Astrocyte (in vitro differentiated cells and primary cell): ENCODE results near the gene WNT9A. TPM values are rescaled to one million over a fixed set of nuclear protein-coding genes. Genes with fewer than 3 reads are reported as not detected.

Source experiments
- DNase-seq: peaks from one replicate; pipeline ENCODE4 v3.0.0-alpha.2; 2010; ENCODE audit warnings: low read depth
- FAIRE-seq: peaks from 2 replicates; lab custom pipeline; 2011; peaks lifted over from hg19 to GRCh38; lab: Jason Lieb, UNC
- H2AFZ ChIP-seq: 2 replicates; pipeline ENCODE4 v1.6.0; 2012; ENCODE audit warnings: low read depth, low read length, inconsistent platforms
- H3K27ac ChIP-seq: 2 replicates; pipeline ENCODE4 v1.5.1; 2011; ENCODE audit warnings: low read depth, low read length, inconsistent platforms
- H3K27me3 ChIP-seq: 2 replicates; pipeline ENCODE4 v1.6.0; 2011; ENCODE audit warnings: low read length, inconsistent platforms; ENCODE audit not compliant: insufficient read depth
- H3K36me3 ChIP-seq: 2 replicates; pipeline ENCODE4 v1.5.1; 2011; ENCODE audit warnings: low read length, inconsistent platforms; ENCODE audit not compliant: insufficient read depth
- H3K4me1 ChIP-seq: 2 replicates; pipeline ENCODE4 v1.5.1; 2011; ENCODE audit warnings: low read length, inconsistent platforms; ENCODE audit not compliant: insufficient read depth
- H3K4me2 ChIP-seq: 2 replicates; pipeline ENCODE4 v1.6.0; 2012; ENCODE audit warnings: low read length, inconsistent platforms
- H3K4me3 ChIP-seq: 2 replicates; pipeline ENCODE4 v1.5.1; 2011; ENCODE audit warnings: low read depth, mild to moderate bottlenecking, low read length, inconsistent platforms; ENCODE audit not compliant: insufficient read depth
- H3K79me2 ChIP-seq: 2 replicates; pipeline ENCODE4 v1.6.0; 2012; ENCODE audit warnings: mild to moderate bottlenecking, low read length, inconsistent platforms; ENCODE audit not compliant: insufficient read depth
- H3K9ac ChIP-seq: 2 replicates; pipeline ENCODE4 v1.6.0; 2012; ENCODE audit warnings: mild to moderate bottlenecking, low read length, inconsistent platforms
- H3K9me3 ChIP-seq: 2 replicates; pipeline ENCODE4 v1.5.1; 2012; ENCODE audit warnings: low read depth, mild to moderate bottlenecking, low read length, inconsistent platforms; ENCODE audit not compliant: insufficient read depth
- H4K20me1 ChIP-seq: 2 replicates; pipeline ENCODE4 v1.6.0; 2012; ENCODE audit warnings: low read length, inconsistent platforms; ENCODE audit not compliant: insufficient read depth
- H3K27ac Mint-ChIP-seq: one replicate; pipeline ENCODE4 v1.8.0; 2021; ENCODE audit warnings: mild to moderate bottlenecking, mixed read lengths; ENCODE audit not compliant: unreplicated experiment
- H3K27me3 Mint-ChIP-seq: one replicate; pipeline ENCODE4 v1.8.0; 2021; ENCODE audit warnings: low read depth, mixed read lengths; ENCODE audit not compliant: unreplicated experiment
- H3K36me3 Mint-ChIP-seq: one replicate; pipeline ENCODE4 v1.8.0; 2021; ENCODE audit warnings: low read depth, mixed read lengths; ENCODE audit not compliant: unreplicated experiment
- H3K4me1 Mint-ChIP-seq: one replicate; pipeline ENCODE4 v1.8.0; 2021; ENCODE audit warnings: low read depth, mixed read lengths; ENCODE audit not compliant: unreplicated experiment
- H3K4me3 Mint-ChIP-seq: one replicate; pipeline ENCODE4 v1.8.0; 2021; ENCODE audit warnings: mild to moderate bottlenecking, moderate library complexity, mixed read lengths; ENCODE audit not compliant: unreplicated experiment
- H3K9me3 Mint-ChIP-seq: one replicate; pipeline ENCODE4 v1.8.0; 2021; ENCODE audit warnings: mild to moderate bottlenecking, mixed read lengths; ENCODE audit not compliant: unreplicated experiment
- EZH2 ChIP-seq: IDR thresholded peaks from 2 replicates; pipeline ENCODE4 v1.6.1; 2012; ENCODE audit warnings: mild to moderate bottlenecking, low read length, inconsistent platforms; ENCODE audit not compliant: insufficient read depth
- total RNA-seq: library from RNA; stranded (reverse); gene quantifications from 2 replicates; pipeline ENCODE4 v1.2.1, GENCODE V29; 2021
- TF ChIP-seq, protein P1 (sequence below): IDR thresholded peaks from 2 replicates; pipeline ENCODE4 v1.5.1; 2011; ENCODE audit warnings: low read depth, mild to moderate bottlenecking, inconsistent platforms, low read length, moderate library complexity; ENCODE audit not compliant: insufficient read depth

WNT9A gene
- total RNA-seq, 1 donor from 2014 or later: 4.1 TPM

DNA sequence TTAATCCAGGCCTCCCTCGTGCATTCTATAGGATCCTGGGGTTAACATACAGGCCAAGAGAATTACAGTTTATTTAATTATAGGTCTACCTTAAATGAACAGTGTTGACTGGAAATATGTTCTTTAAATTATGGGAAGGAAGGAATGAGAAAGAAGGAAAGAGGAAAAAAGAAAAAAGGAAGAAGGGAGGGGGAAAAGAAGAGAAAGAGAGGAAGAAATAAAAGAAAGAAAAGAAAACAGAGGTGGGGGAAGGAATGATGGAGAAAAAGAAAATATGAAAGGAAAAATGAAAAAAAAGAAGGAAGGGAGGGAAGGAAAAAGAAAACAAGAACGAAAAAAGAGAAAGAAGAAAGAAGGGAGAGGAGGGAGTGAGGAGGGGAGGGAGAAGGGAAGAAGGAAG, 38.5 kb downstream of the WNT9A start:
- Histone ChIP-seq H2AFZ (no peak overlapping the region), H3K4me2 (no peak overlapping the region), H3K27ac (no peak overlapping the region), H3K27me3 (peaks cover 2% of the 10 kb centered on the region), H3K9me3 (no peaks in the 10 kb centered on the region), H3K4me1 (peaks cover 2% of the 10 kb centered on the region), H3K9ac (no peak overlapping the region), H4K20me1 (no peaks in the 10 kb centered on the region), H3K79me2 (no peaks in the 10 kb centered on the region), H3K4me3 (no peak overlapping the region), H3K36me3 (no peaks in the 10 kb centered on the region)
- Mint-ChIP-seq H3K27me3 (peaks cover 3% of the 10 kb centered on the region), H3K36me3 (no peaks in the 10 kb centered on the region), H3K4me1 (peaks cover 2% of the 10 kb centered on the region), H3K9me3 (no peaks in the 10 kb centered on the region), H3K27ac (no peak overlapping the region), H3K4me3 (no peak overlapping the region)
- DNase-seq: no peak
- TF ChIP-seq, protein P1, sequence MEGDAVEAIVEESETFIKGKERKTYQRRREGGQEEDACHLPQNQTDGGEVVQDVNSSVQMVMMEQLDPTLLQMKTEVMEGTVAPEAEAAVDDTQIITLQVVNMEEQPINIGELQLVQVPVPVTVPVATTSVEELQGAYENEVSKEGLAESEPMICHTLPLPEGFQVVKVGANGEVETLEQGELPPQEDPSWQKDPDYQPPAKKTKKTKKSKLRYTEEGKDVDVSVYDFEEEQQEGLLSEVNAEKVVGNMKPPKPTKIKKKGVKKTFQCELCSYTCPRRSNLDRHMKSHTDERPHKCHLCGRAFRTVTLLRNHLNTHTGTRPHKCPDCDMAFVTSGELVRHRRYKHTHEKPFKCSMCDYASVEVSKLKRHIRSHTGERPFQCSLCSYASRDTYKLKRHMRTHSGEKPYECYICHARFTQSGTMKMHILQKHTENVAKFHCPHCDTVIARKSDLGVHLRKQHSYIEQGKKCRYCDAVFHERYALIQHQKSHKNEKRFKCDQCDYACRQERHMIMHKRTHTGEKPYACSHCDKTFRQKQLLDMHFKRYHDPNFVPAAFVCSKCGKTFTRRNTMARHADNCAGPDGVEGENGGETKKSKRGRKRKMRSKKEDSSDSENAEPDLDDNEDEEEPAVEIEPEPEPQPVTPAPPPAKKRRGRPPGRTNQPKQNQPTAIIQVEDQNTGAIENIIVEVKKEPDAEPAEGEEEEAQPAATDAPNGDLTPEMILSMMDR: no peak
- no peak for TF ChIP-seq EZH2
- no peak for FAIRE-seq

DNA sequence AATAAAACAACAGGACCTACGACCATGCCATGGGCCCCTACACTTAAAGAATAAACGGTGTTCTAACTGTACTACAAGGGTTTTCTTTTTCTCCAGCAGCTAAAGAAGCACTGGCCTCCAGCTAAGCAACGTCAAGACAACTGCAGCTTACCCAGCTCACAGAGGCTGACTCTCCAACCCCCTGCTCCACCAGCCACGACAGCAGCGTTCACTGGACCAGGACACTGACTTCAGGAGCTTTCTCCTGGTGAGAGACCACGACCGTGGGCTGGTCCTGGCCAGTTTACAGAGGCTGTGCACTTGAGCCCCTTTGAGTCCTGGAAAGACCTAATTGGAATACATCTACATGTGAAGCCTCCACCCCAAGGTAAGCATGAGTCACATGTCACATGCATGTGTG, 39.4 kb downstream of the WNT9A start:
- no peaks in the 10 kb centered on the region for H3K79me2 ChIP-seq
- no peak overlapping the region for H3K4me3 Mint-ChIP-seq
- DNase-seq (no peak), FAIRE-seq (no peak)
- H3K9me3 Mint-ChIP-seq: no peaks in the 10 kb centered on the region
- no peak overlapping the region for H3K27ac Mint-ChIP-seq
- H3K27me3 ChIP-seq: peaks cover 2% of the 10 kb centered on the region
- no peak overlapping the region for H3K4me2 ChIP-seq
- no peak overlapping the region for H3K4me3 ChIP-seq
- peaks cover 2% of the 10 kb centered on the region for H3K4me1 Mint-ChIP-seq
- no peak overlapping the region for H2AFZ ChIP-seq
- no peak overlapping the region for H3K27ac ChIP-seq
- peaks cover 2% of the 10 kb centered on the region for H3K4me1 ChIP-seq
- no peak overlapping the region for H3K9ac ChIP-seq
- peaks cover 3% of the 10 kb centered on the region for H3K27me3 Mint-ChIP-seq
- H4K20me1 ChIP-seq: no peaks in the 10 kb centered on the region
- H3K36me3 ChIP-seq: no peaks in the 10 kb centered on the region
- no peaks in the 10 kb centered on the region for H3K36me3 Mint-ChIP-seq
- no peaks in the 10 kb centered on the region for H3K9me3 ChIP-seq
- TF ChIP-seq EZH2: no peak
- TF ChIP-seq, protein P1: no peak

DNA sequence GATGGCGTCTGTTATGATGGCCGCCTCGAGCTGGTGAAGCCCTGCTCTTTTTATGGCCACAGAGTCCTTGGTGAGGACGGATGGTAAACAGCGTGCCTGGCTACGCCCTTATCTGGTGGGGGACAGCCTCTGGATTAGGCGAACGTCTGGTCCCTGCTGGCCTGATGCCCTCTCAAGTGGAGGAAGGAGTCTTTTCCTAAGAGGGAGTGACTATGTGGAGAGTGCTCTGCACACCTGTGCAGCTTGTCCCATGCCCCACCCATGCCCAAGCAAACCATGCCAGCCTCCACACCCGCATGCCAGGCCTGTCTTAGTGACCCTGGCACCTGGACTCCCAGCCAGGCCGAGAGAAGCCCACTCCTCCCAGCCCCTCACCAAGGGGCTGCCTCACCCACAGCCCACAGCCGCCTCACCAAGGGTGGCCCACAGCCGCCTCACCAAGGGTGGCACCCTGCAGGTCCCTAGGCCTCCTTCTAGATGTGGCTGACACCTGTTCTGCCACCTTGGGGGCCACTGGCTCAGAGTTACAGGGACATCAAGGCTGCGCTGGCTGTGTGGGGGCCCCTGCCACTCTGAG, 40.2 kb downstream of the WNT9A start:
- DNase-seq (no peak), FAIRE-seq (no peak)
- Histone ChIP-seq H2AFZ (no peak overlapping the region), H3K79me2 (no peaks in the 10 kb centered on the region), H4K20me1 (no peaks in the 10 kb centered on the region), H3K27ac (no peak overlapping the region), H3K9ac (no peak overlapping the region), H3K4me3 (no peak overlapping the region), H3K4me2 (no peak overlapping the region), H3K4me1 (no peaks in the 10 kb centered on the region), H3K36me3 (no peaks in the 10 kb centered on the region), H3K9me3 (no peaks in the 10 kb centered on the region), H3K27me3 (peaks cover under 1% of the 10 kb centered on the region)
- no peak overlapping the region for H3K4me3 Mint-ChIP-seq
- no peak overlapping the region for H3K27ac Mint-ChIP-seq
- H3K9me3 Mint-ChIP-seq: no peaks in the 10 kb centered on the region
- peaks cover 3% of the 10 kb centered on the region for H3K27me3 Mint-ChIP-seq
- no peak for TF ChIP-seq EZH2
- no peaks in the 10 kb centered on the region for H3K36me3 Mint-ChIP-seq
- peaks cover 2% of the 10 kb centered on the region for H3K4me1 Mint-ChIP-seq
